Psoas muscle (tissue), 8 donors: ENCODE measurements around the gene NAV2. TPM values are rescaled to one million over a fixed set of nuclear protein-coding genes. Genes with fewer than 3 reads are reported as not detected.

Experiments
- ATAC-seq, 4 donors: fragments of 200-7000 bp; cut with Tn5 transposase; one replicate each; pipeline ENCODE4 v1.9.1; 2020; ENCODE audit warnings: moderate library complexity in 3 of 4, mild to moderate bottlenecking in 2 of 4
- DNase-seq, 2 donors: peaks; one replicate each; pipeline ENCODE4 v3.0.0-alpha.2; 2020
- H3K27ac ChIP-seq: fragments of 200-600 bp; one replicate; pipeline ENCODE4 v1.8.0; 2022
- H3K27me3 ChIP-seq, 3 donors: fragments of 200-600 bp in 1 of 3; one replicate each; pipeline versions ENCODE4 v1.6.1 to v1.8.0; 2013 to 2022; ENCODE audit warnings: low read length in 2 of 3, mild to moderate bottlenecking in 2 of 3, moderate library complexity in 1 of 3; ENCODE audit not compliant: insufficient read depth in 3 of 3
- H3K36me3 ChIP-seq, 2 donors: fragments of 200-600 bp in 1 of 2; one replicate each; pipeline versions ENCODE4 v1.6.1 to v1.8.0; 2013 to 2022; ENCODE audit warnings: low read depth in 1 of 2, mild to moderate bottlenecking in 1 of 2, moderate library complexity in 1 of 2; ENCODE audit not compliant: insufficient read depth in 1 of 2
- H3K4me1 ChIP-seq: fragments of 200-600 bp; one replicate; pipeline ENCODE4 v1.8.0; 2022
- H3K4me3 ChIP-seq: fragments of 200-600 bp; one replicate; pipeline ENCODE4 v1.8.0; 2022; ENCODE audit warnings: mild to moderate bottlenecking
- H3K9me3 ChIP-seq: fragments of 200-600 bp; one replicate; pipeline ENCODE4 v1.8.0; 2022
- CTCF ChIP-seq: fragments of 200-600 bp; IDR thresholded peaks from one replicate; pipeline ENCODE4 v1.8.0; 2022; ENCODE audit warnings: antibody characterized with exemption
- WGBS, 3 donors: extraction: QIAGEN DNeasy Blood & Tissue Kit; methylation state at CpG; one replicate each; pipeline versions ENCODE4 v1.1.6 to v1.1.7; 2013; 5-methylcytosine and 5-hydroxymethylcytosine counted together
- intact Hi-C, 2 donors: fragments of 100-400 bp; cut with DNase I; formaldehyde crosslinking; loops; one replicate each; pipeline versions ENCODE4 v1.11.0 to v1.14.2; 2022
- polyA plus RNA-seq, 3 donors: library from polyadenylated mRNA; stranded (reverse); fragments of 200-250 nt; gene quantifications; one replicate each; pipeline ENCODE4 v1.2.3, GENCODE V29; 2013
- total RNA-seq, 4 donors: library from RNA; stranded (reverse); fragmentation: NEBNext Ultra II Directional in 2 of 4; extraction: Animal tissue kit (Norgen Biotek cat#: 25700) in 2 of 4; gene quantifications; one replicate each; pipeline versions ENCODE4 v1.2.1 to v1.2.4, GENCODE V29; 2021 to 2023
- donor health status: healthy with polysubstance abuse.
- donor health status: DM: no; HTN: no; CAD: no; lungs with moderate emphysema.
- donor health status: Bipolar disorder and iron deficiency.
- donor health status: healthy.
- donor health status: DM: yes; HTN: yes; CAD: no.
- donor health status: DM: no; HTN: no; CAD: no.
- donor health status: DM: no; HTN: no; CAD: no.
- donor health status: DM: yes; HTN: yes; CAD: no.

NAV2 gene
- total and polyA plus RNA-seq, 7 donors: 0.68 to 21.8 (median 2.9) TPM

- Histone ChIP-seq H3K4me1 (no peaks in the 10 kb centered on the region), H3K4me3 (no peak overlapping the region), H3K9me3 (no peaks in the 10 kb centered on the region), H3K27ac (no peak overlapping the region), H3K27me3 (no peaks in the 10 kb centered on the region), H3K36me3 (no peaks in the 10 kb centered on the region)
- 91 to 97% (median 92%) methylated on average over 5 of the region's 5 CpGs for WGBS, 3 donors
- intact Hi-C loops: no loop called here
- ATAC-seq (no peak), DNase-seq (no peak)
- no peak for TF ChIP-seq CTCF
Observed at GRCh38 chr11:19722702-19723101, 10.1 kb downstream of the NAV2 start.

GRCh38 chr11:19723572-19724342 is 11.1 kb downstream of the NAV2 start:
- Histone ChIP-seq H3K36me3 (no peaks in the 10 kb centered on the region), H3K4me3 (no peak overlapping the region), H3K4me1 (no peaks in the 10 kb centered on the region), H3K27ac (no peak overlapping the region), H3K27me3 (no peaks in the 10 kb centered on the region), H3K9me3 (no peaks in the 10 kb centered on the region)
- DNase-seq: peak; percentile 37 to 57
- intact Hi-C loops: no loop called here
- peak in 3 of 4 donors; percentile 40 to 46 (median 45) for ATAC-seq
- TF ChIP-seq CTCF: no peak
- 34 to 63% (median 51%) methylated on average over 5 of the region's 5 CpGs for WGBS, 3 donors

- no peaks in the 10 kb centered on the region for H3K27me3 ChIP-seq
- H3K9me3 ChIP-seq: no peaks in the 10 kb centered on the region
- no peaks in the 10 kb centered on the region for H3K36me3 ChIP-seq
- no peak for TF ChIP-seq CTCF
- no peak overlapping the region for H3K4me3 ChIP-seq
- ATAC-seq (no peak), DNase-seq (no peak)
- intact Hi-C loops: loop anchor here in 1 of 2 donors (5.0 kb wide), 1 partner anchor 147 kb away; no protein-coding TSS in a partner anchor
- WGBS, 3 donors: 92 to 97% (median 95%) methylated on average over 2 of the region's 2 CpGs
- H3K27ac ChIP-seq: no peak overlapping the region
- no peaks in the 10 kb centered on the region for H3K4me1 ChIP-seq
Observed at GRCh38 chr11:19724765-19725164, 12.1 kb downstream of the NAV2 start.

- no peak overlapping the region for H3K27ac ChIP-seq
- TF ChIP-seq CTCF: no peak
- no peak overlapping the region for H3K4me3 ChIP-seq
- no peaks in the 10 kb centered on the region for H3K36me3 ChIP-seq
- intact Hi-C loops: loop anchor here in 1 of 2 donors (5.0 kb wide), 1 partner anchor 148 kb away; no protein-coding TSS in a partner anchor
- no peaks in the 10 kb centered on the region for H3K27me3 ChIP-seq
- 57 to 83% (median 65%) methylated on average over 12 of the region's 12 CpGs for WGBS, 3 donors
- DNase-seq (peak in 1 of 2 donors; percentile 26), ATAC-seq (no peak)
- H3K4me1 ChIP-seq: no peaks in the 10 kb centered on the region
- H3K9me3 ChIP-seq: no peaks in the 10 kb centered on the region
Observed at GRCh38 chr11:19725379-19726079, 12.9 kb downstream of the NAV2 start.
